ENCODE measurements around the gene MEAK7. TPM values are rescaled to one million over a fixed set of nuclear protein-coding genes. Genes with fewer than 3 reads are reported as not detected.
A peak's percentile ranks its signal among the peaks of the same experiment; 100 is the strongest.

MEAK7 gene
- total RNA-seq, 1 donor from 2014 or later: 10.8 TPM

DNA sequence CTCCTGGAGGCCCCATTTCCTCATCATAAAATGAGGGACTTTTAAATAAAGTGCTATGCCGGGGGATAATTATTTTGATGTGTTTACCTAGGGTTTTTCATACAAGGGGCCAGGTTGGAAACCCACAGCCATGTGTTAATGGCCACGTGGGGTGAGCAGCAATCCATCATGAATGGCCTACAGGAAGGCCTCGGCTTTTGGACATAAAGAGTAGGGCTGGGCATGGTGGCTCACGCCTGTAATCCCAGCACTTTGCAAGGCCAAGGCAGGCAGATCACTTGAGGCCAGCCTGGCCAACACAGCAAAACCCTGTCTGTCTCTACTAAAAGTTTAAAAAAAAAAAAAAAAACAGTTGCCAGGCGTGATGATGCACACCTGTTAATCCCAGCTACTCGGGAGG lies 40.3 kb downstream of the MEAK7 start:
- H3K36me3 ChIP-seq: no peaks in the 10 kb centered on the region
- peaks cover 4% of the 10 kb centered on the region for H3K9me3 ChIP-seq
- no peaks in the 10 kb centered on the region for H3K4me1 ChIP-seq
- no peaks in the 10 kb centered on the region for H3K27me3 ChIP-seq
- TF ChIP-seq, protein P1, sequence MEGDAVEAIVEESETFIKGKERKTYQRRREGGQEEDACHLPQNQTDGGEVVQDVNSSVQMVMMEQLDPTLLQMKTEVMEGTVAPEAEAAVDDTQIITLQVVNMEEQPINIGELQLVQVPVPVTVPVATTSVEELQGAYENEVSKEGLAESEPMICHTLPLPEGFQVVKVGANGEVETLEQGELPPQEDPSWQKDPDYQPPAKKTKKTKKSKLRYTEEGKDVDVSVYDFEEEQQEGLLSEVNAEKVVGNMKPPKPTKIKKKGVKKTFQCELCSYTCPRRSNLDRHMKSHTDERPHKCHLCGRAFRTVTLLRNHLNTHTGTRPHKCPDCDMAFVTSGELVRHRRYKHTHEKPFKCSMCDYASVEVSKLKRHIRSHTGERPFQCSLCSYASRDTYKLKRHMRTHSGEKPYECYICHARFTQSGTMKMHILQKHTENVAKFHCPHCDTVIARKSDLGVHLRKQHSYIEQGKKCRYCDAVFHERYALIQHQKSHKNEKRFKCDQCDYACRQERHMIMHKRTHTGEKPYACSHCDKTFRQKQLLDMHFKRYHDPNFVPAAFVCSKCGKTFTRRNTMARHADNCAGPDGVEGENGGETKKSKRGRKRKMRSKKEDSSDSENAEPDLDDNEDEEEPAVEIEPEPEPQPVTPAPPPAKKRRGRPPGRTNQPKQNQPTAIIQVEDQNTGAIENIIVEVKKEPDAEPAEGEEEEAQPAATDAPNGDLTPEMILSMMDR (IDR thresholded peaks at IDR 0.05): no peak
- H3K4me3 ChIP-seq: no peak overlapping the region
- ATAC-seq (no peak), DNase-seq (peak; percentile 16)
- H3K27ac ChIP-seq: no peak overlapping the region
- intact Hi-C loops (cut with DNase I): no loop called here

- Histone ChIP-seq H3K27ac (no peak overlapping the region), H3K9me3 (peaks cover 4% of the 10 kb centered on the region), H3K27me3 (no peaks in the 10 kb centered on the region), H3K4me1 (no peaks in the 10 kb centered on the region), H3K36me3 (no peaks in the 10 kb centered on the region), H3K4me3 (no peak overlapping the region)
- TF ChIP-seq, protein P1 (IDR thresholded peaks at IDR 0.05): no peak
- DNase-seq (peak; percentile 38), ATAC-seq (no peak)
- intact Hi-C loops (cut with DNase I): no loop called here
Measured at GRCh38 chr16:84463221-84463620, 41.2 kb downstream of the MEAK7 start.

GRCh38 chr16:84462296-84463210 lies 41.9 kb downstream of the MEAK7 start:
- H3K4me1 ChIP-seq: no peaks in the 10 kb centered on the region
- DNase-seq (peak; percentile 45), ATAC-seq (no peak)
- TF ChIP-seq, protein P1 (IDR thresholded peaks at IDR 0.05): no peak
- H3K4me3 ChIP-seq: no peak overlapping the region
- intact Hi-C loops (cut with DNase I): no loop called here
- H3K27ac ChIP-seq: no peak overlapping the region
- H3K27me3 ChIP-seq: no peaks in the 10 kb centered on the region
- H3K36me3 ChIP-seq: no peaks in the 10 kb centered on the region
- no peaks in the 10 kb centered on the region for H3K9me3 ChIP-seq

DNA sequence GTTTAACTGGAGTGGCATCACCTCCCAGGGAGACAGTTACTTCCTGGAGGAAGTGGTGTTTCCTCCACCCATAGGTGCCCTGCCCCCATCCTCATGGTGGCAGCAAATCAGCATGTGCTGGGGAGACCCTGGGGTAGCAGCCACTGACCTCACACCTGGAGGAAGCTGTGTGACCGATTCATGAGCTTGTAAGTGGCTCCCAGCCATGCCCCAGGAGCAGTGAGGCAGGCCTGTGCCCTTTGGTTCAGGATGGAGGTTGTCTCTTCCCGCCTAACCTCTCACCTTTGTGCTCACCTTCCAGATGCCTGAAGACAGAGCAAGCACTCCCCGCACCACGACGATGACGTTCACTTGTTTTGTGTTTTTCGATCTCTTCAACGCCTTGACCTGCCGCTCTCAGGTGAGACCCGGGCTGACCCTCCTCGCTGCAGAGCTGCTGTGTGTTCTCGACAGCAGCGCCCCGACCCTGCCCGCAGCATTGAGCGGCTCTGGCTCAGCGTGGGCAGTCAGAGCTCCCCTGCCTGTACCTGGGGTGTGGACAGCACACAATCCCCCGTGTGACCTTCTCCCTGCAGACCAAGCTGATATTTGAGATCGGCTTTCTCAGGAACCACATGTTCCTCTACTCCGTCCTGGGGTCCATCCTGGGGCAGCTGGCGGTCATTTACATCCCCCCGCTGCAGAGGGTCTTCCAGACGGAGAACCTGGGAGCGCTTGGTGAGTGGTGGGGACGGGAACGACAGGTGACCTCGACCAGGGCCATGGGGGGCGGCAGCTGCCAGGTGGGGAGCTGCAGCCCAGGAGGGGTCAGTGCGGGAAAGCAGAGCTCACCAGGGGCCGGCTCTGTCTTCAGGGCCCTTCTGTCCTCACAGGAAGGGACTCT lies 42.8 kb downstream of the MEAK7 start:
- Histone ChIP-seq H3K4me3 (no peak overlapping the region), H3K4me1 (no peaks in the 10 kb centered on the region), H3K36me3 (no peaks in the 10 kb centered on the region), H3K27me3 (no peaks in the 10 kb centered on the region), H3K27ac (no peak overlapping the region), H3K9me3 (no peaks in the 10 kb centered on the region)
- intact Hi-C loops (cut with DNase I): no loop called here
- DNase-seq (peak; percentile 46), ATAC-seq (no peak)
- TF ChIP-seq, protein P1 (IDR thresholded peaks at IDR 0.05): no peak

DNA sequence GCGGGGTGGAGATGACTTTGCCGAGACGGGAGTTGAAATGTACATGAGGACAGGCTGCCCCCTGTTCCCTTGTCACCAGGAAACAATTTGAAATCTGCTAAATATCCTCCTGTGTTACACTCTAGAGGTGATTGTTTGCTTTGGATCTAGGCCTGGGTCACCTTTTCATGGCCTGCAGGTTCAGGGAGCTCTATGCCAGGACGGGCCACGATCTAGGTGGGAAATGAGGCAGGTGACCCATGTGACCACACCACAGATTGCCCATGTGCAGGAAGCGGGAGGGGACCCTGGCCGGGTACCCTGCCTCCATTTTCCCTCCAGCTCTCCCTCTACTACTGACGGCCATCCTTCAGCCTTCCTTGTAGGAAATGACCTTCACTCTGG lies 43.4 kb downstream of the MEAK7 start:
- no peaks in the 10 kb centered on the region for H3K4me1 ChIP-seq
- ATAC-seq: no peak
- no peak overlapping the region for H3K27ac ChIP-seq
- TF ChIP-seq, protein P1 (IDR thresholded peaks at IDR 0.05): no peak
- H3K9me3 ChIP-seq: no peaks in the 10 kb centered on the region
- intact Hi-C loops (cut with DNase I): no loop called here
- no peak overlapping the region for H3K4me3 ChIP-seq
- peak; percentile 32 for DNase-seq
- H3K27me3 ChIP-seq: no peaks in the 10 kb centered on the region
- no peaks in the 10 kb centered on the region for H3K36me3 ChIP-seq
